Activated naive CD4-positive, alpha-beta T cell treated with anti-CD3 and anti-CD28 coated beads for 36 hours (primary cell): ENCODE data around the gene DAPK1. TPM values are rescaled to one million over a fixed set of nuclear protein-coding genes. Genes with fewer than 3 reads are reported as not detected.

Source experiments
- CTCF ChIA-PET: fragments of 350-600 bp; sonication (Branson Sonifier 250); formaldehyde crosslinking; loops from one replicate; lab custom pipeline; 2021; ENCODE audit warnings: antibody characterized with exemption; lab: Charles Lee
- DNase-seq: peaks from one replicate; pipeline ENCODE4 v3.0.0-alpha.2; 2020
- H3K27ac Mint-ChIP-seq: one replicate; pipeline ENCODE4 v1.8.0; 2021; ENCODE audit warnings: mild to moderate bottlenecking, mixed read lengths
- H3K27me3 Mint-ChIP-seq: one replicate; pipeline ENCODE4 v1.8.0; 2021; ENCODE audit warnings: low read depth, mixed read lengths
- H3K36me3 Mint-ChIP-seq: one replicate; pipeline ENCODE4 v1.8.0; 2021; ENCODE audit warnings: low read depth, mixed read lengths
- H3K4me1 Mint-ChIP-seq: one replicate; pipeline ENCODE4 v1.8.0; 2021; ENCODE audit warnings: low read depth, mixed read lengths
- H3K4me3 Mint-ChIP-seq: one replicate; pipeline ENCODE4 v1.8.0; 2021; ENCODE audit warnings: mild to moderate bottlenecking, moderate library complexity, mixed read lengths
- H3K9me3 Mint-ChIP-seq: one replicate; pipeline ENCODE4 v1.8.0; 2021; ENCODE audit warnings: mixed read lengths
- intact Hi-C: fragments of 100-400 bp; cut with micrococcal nuclease; formaldehyde crosslinking; loops from one replicate; pipeline ENCODE4 v1.15.1; 2023
- total RNA-seq, 2 experiments: library from RNA; stranded (reverse); gene quantifications; one replicate each; pipeline ENCODE4 v1.2.3, GENCODE V29; 2021

DAPK1 gene
- total RNA-seq, 2 experiments from 2014 or later: 0.20 to 0.50 TPM

- no peak overlapping the region for H3K27ac Mint-ChIP-seq
- DNase-seq: no peak
- H3K4me3 Mint-ChIP-seq: no peak overlapping the region
- no peaks in the 10 kb centered on the region for H3K9me3 Mint-ChIP-seq
- no peaks in the 10 kb centered on the region for H3K27me3 Mint-ChIP-seq
- peaks cover 5% of the 10 kb centered on the region for H3K4me1 Mint-ChIP-seq
- no peaks in the 10 kb centered on the region for H3K36me3 Mint-ChIP-seq
- CTCF ChIA-PET: no interaction called here
- intact Hi-C loops: no loop called here
These were observed 219.8 kb downstream of the DAPK1 start for GRCh38 chr9:87717456-87717855.

DNA sequence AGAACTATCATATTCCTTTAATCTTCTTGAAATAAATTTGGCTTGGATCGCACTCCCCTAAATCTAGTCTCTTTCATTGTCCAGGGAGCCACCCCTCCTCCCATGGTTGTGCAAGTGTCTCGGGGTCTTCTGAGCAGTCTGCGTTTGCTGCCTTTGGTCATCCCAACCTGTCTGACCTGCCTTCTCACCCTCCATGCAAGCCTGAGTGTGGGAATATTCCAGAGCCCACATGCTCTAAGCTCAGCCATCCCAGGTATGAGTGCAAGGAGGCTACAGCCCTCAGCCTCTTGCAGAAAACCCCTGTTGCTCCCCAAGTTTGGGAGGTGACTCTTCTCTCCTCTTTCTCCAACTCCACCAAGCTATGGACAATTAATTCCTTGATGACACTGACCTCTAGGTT is 220.6 kb downstream of the DAPK1 start:
- intact Hi-C loops: no loop called here
- Mint-ChIP-seq H3K27me3 (no peaks in the 10 kb centered on the region), H3K9me3 (no peaks in the 10 kb centered on the region), H3K36me3 (no peaks in the 10 kb centered on the region), H3K27ac (no peak overlapping the region), H3K4me1 (peaks cover 2% of the 10 kb centered on the region), H3K4me3 (no peak overlapping the region)
- DNase-seq: no peak
- CTCF ChIA-PET: no interaction called here

DNA sequence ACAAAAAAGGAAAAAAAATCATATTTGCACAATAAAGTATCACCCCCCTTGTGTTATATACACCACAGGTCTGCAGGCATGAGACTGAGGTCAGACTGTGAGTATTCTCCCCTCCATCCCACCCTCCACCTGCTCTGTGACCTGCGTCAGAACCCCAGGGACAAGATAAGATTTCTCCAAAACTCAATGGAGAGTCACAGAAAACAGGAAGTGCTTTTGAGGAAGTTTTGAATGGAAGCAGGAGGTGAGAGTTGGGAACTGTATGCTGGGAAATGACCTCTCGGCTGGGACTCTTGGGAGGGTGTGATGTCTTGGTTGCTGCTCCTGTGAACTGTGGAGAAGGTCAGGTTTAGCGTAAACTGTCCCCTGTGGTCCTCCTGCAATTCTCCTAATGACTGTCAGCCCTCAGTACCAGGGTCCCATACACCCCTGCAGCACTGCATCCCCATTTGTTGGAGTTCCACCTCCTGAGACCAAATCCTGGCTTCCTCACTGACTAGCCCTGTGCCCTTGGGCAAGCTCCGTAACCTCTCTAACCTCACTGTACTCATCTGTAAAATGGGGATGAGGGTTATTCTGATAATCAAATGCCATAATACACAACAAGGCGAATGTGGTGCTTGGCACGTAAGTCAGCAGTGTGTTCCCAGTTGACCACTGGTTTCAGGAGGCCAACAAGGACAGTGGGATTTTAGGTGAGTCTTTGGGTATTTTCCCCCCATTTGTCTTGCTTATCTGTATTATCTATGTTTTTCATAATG is 221.4 kb downstream of the DAPK1 start:
- H3K27me3 Mint-ChIP-seq: no peaks in the 10 kb centered on the region
- H3K27ac Mint-ChIP-seq: no peak overlapping the region
- H3K4me1 Mint-ChIP-seq: no peaks in the 10 kb centered on the region
- H3K9me3 Mint-ChIP-seq: no peaks in the 10 kb centered on the region
- H3K36me3 Mint-ChIP-seq: no peaks in the 10 kb centered on the region
- intact Hi-C loops: no loop called here
- DNase-seq: no peak
- H3K4me3 Mint-ChIP-seq: no peak overlapping the region
- CTCF ChIA-PET: no interaction called here

DNA sequence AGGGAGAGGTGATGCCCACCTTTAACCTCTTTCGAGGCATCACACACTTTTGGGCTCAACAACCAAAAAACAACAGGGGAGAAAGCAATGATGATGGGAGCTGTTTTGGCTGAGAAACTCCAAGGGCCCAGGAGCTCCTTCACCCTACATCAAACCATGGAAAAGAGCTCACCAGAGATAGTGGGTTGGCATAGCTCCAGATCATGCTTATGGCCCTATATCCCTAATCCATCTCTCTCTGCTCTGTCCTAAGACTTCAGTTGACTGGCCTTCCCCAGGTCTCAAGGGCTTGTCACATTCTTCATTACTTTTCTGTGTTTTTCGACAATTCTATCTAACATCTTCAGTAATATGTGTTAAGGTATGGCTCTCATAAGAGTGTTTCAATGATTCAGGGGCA is 222.5 kb downstream of the DAPK1 start:
- Mint-ChIP-seq H3K36me3 (no peaks in the 10 kb centered on the region), H3K27me3 (no peaks in the 10 kb centered on the region), H3K4me3 (no peak overlapping the region), H3K9me3 (no peaks in the 10 kb centered on the region), H3K27ac (no peak overlapping the region), H3K4me1 (no peaks in the 10 kb centered on the region)
- CTCF ChIA-PET: no interaction called here
- intact Hi-C loops: no loop called here
- DNase-seq: no peak

DNA sequence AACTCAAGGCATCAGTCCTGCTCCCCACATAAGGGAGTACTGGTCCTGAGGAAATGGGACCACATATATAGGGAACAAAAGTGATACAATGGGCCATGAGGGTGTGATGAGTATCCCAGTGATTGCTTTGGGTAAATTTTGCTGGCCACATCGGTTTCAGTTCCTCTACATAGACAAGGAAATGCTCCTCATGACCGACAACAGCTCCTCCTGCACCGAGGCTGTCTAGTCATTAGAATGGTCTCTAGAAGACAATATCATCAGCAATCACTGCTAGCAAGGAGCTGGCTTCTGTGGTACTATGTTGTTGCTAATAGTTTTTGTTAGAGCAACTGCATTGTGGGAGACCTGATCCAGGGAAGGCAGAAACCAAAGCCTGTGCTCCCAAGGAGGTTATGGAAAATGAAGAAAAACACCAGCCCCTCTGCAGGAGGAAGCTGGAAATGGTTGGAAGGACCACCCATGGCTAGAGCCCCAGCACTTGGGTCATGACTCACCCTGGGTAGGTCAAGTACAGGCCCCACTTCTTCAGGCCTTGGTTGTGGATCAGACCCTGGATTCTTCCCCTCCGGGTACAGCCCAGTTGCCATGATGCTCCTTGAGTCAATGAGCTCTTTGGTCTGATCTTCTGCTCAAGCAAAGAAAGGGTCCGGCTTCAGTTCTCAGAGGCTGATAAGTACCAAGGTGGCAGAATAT is 224.9 kb downstream of the DAPK1 start:
- H3K9me3 Mint-ChIP-seq: no peaks in the 10 kb centered on the region
- DNase-seq: no peak
- H3K4me1 Mint-ChIP-seq: peaks cover 12% of the 10 kb centered on the region
- H3K36me3 Mint-ChIP-seq: no peaks in the 10 kb centered on the region
- H3K27me3 Mint-ChIP-seq: no peaks in the 10 kb centered on the region
- H3K27ac Mint-ChIP-seq: no peak overlapping the region
- CTCF ChIA-PET: interaction anchor here (1.0 kb wide), 1 partner anchor 9 kb away, joined by 3 read pairs; no protein-coding TSS in a partner anchor
- H3K4me3 Mint-ChIP-seq: no peak overlapping the region
- intact Hi-C loops: no loop called here

DNA sequence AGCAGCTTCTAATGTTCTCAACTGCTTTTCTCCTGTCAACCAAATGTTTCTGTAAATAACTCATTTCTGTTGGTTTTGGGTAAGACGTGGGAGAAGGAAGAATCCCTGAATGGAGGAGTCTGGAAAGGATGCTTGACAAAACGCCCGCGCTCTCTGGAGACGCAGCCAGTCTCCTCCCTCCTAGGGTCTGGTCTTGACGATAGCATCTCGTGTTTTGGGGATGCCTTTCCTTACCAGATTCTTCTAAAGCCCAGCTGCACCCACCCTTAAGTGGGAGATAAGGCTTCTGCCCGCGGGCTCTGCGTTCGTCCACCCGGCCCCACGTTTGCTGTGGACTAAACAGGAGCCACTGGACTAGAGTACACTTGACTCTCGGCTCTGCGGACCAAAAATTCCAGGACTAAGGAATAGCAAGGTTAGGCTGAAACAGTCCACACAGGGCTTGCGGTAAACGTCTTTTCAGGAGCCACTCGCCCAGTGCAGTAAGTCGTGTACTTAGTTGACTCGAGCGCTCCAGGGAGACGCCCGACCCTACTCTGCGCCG is 227.8 kb downstream of the DAPK1 start:
- CTCF ChIA-PET: interaction anchor here (0.6 to 2.6 kb wide), 2 partner anchors 16 to 1024 kb away, joined by 3 to 8 read pairs; no protein-coding TSS in a partner anchor
- peaks cover 33% of the 10 kb centered on the region for H3K4me1 Mint-ChIP-seq
- intact Hi-C loops: loop anchor here (5.0 kb wide), 1 partner anchor 87 kb away; no protein-coding TSS in a partner anchor
- no peaks in the 10 kb centered on the region for H3K9me3 Mint-ChIP-seq
- DNase-seq: no peak
- no peaks in the 10 kb centered on the region for H3K27me3 Mint-ChIP-seq
- peak overlapping the region; percentile 80 for H3K4me3 Mint-ChIP-seq
- no peak overlapping the region for H3K27ac Mint-ChIP-seq
- peaks cover 4% of the 10 kb centered on the region for H3K36me3 Mint-ChIP-seq

DNA sequence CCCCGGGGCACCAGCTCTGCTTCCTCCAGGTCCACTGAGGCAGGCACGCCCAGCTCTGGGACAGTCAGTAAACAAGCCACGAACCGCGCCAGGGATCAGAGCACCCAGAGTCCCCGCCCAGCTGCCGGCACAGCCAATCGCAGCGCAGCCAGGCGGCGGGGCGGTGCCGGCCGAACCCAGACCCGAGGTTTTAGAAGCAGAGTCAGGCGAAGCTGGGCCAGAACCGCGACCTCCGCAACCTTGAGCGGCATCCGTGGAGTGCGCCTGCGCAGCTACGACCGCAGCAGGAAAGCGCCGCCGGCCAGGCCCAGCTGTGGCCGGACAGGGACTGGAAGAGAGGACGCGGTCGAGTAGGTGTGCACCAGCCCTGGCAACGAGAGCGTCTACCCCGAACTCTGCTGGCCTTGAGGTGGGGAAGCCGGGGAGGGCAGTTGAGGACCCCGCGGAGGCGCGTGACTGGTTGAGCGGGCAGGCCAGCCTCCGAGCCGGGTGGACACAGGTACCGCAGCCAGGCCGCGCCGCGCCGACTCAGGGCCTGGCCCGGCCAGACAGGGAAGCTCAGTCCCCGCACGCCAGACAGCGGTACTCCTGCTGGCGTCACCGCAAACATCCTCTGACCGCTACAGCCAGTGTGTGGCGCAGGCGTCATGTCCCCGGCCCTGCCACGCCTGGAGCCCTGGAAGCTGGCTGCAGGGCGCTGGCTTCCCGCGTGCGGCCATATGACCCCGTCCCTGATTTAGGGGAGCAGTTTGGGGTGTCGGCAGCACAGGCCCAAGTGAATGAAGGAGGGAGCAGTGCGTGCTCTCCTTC is 228.4 kb downstream of the DAPK1 start, which contains the start of gene CTSL:
TSS of gene CTSL (plus strand) at position 220 of the 810 bp plus-strand sequence. CDS start 1,485 bp downstream, outside the sequence.
- Mint-ChIP-seq H3K4me3 (peak within 1 kb of the TSS; percentile 80), H3K36me3 (peaks cover 7% of the 10 kb centered on the region), H3K27ac (no peak within 1 kb of the TSS), H3K27me3 (no peaks in the 10 kb centered on the region), H3K9me3 (no peaks in the 10 kb centered on the region), H3K4me1 (peaks cover 33% of the 10 kb centered on the region)
- CTCF ChIA-PET: interaction anchor here (0.6 to 2.6 kb wide), 3 partner anchors 17 to 315 kb away, joined by 3 to 8 read pairs (median 4); no protein-coding TSS in a partner anchor
- intact Hi-C loops: loop anchor here (2.0 to 5.0 kb wide), 2 partner anchors 17 to 86 kb away; no protein-coding TSS in a partner anchor
- DNase-seq: peak; percentile 58

DNA sequence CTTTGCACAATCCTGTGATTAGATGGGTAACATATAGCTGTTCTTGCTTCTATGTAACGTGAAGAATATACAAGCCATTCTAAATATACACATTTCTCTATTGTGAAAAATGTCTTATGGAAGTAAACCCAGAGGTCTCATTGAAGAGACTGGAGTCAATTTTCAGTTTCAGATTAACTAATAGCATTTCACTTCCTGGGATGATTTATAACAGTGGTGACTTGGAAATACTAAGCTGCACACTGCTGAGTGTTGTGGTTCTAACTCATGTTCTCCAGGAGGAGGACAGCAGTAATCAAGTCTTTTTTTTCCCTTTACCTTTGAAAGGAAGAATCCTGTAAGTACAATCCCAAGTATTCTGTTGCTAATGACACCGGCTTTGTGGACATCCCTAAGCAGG is 231.6 kb downstream of the DAPK1 start:
- intact Hi-C loops: loop anchor here (5.0 kb wide), 1 partner anchor 83 kb away; no protein-coding TSS in a partner anchor
- no peaks in the 10 kb centered on the region for H3K9me3 Mint-ChIP-seq
- H3K4me3 Mint-ChIP-seq: no peak overlapping the region
- CTCF ChIA-PET: no interaction called here
- no peak overlapping the region for H3K27ac Mint-ChIP-seq
- no peaks in the 10 kb centered on the region for H3K27me3 Mint-ChIP-seq
- peaks cover 37% of the 10 kb centered on the region for H3K4me1 Mint-ChIP-seq
- H3K36me3 Mint-ChIP-seq: peaks cover 7% of the 10 kb centered on the region
- no peak for DNase-seq

DNA sequence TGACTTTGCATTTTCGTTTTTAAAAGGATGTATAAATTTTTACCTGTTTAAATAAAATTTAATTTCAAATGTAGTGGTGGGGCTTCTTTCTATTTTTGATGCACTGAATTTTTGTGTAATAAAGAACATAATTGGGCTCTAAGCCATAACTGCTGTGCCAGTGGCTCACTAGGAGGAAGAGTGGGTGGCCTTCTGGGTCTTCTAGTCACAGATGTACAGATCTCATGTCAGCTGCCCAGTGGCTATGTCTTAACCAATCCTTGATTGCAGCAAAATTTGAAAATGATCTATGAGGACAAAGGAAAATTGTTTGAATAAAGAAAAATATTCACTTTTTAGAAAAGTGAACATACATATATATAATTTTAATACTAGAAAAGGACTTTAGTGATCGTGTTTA is 233.7 kb downstream of the DAPK1 start:
- intact Hi-C loops: no loop called here
- H3K4me1 Mint-ChIP-seq: peaks cover 33% of the 10 kb centered on the region
- CTCF ChIA-PET: no interaction called here
- H3K27me3 Mint-ChIP-seq: peaks cover 3% of the 10 kb centered on the region
- no peaks in the 10 kb centered on the region for H3K9me3 Mint-ChIP-seq
- peaks cover 7% of the 10 kb centered on the region for H3K36me3 Mint-ChIP-seq
- H3K4me3 Mint-ChIP-seq: no peak overlapping the region
- DNase-seq: no peak
- no peak overlapping the region for H3K27ac Mint-ChIP-seq

DNA sequence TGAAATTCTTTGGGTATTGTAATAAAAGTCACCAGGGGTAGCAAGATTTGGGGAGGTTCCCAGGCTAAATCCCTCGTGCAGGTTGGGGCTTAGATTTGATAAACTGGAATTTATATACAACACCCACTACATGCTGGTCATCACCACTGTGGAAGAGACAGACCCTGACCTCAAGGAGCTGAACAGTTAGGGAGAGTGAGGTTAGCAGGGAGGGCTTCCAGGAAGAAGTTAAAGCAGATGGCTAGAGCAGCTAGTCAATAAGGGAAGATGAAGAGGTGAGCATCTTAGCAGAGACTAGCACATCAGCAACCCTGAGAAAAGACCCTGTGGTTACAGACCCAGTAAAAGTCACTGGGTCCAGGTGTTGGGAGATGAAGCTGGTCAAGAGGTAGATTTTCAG is 234.7 kb downstream of the DAPK1 start:
- Mint-ChIP-seq H3K4me3 (no peak overlapping the region), H3K27me3 (peaks cover 3% of the 10 kb centered on the region), H3K36me3 (peaks cover 7% of the 10 kb centered on the region), H3K4me1 (peaks cover 26% of the 10 kb centered on the region), H3K9me3 (no peaks in the 10 kb centered on the region), H3K27ac (no peak overlapping the region)
- intact Hi-C loops: no loop called here
- DNase-seq: no peak
- CTCF ChIA-PET: no interaction called here

DNA sequence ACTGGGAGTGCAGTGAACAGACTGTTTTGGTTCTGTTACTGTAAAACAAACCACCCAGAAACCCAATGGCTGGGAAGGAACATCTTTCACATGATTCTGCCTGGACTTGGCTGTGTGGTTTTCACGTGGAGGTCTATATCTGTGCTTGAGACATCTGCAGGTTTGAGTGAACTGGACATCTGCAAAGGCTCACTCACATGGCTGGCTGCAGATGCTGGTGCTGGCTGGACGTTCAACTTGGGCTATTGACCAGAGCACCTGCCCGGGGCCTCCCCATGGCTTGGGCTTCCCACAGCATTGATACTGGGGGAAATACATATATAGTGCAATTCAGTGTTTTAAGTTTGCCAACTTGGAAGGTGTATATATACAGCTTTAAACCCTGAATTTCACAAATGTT is 235.1 kb downstream of the DAPK1 start:
- H3K9me3 Mint-ChIP-seq: no peaks in the 10 kb centered on the region
- CTCF ChIA-PET: no interaction called here
- no peak for DNase-seq
- peaks cover 6% of the 10 kb centered on the region for H3K36me3 Mint-ChIP-seq
- no peak overlapping the region for H3K4me3 Mint-ChIP-seq
- peaks cover 24% of the 10 kb centered on the region for H3K4me1 Mint-ChIP-seq
- no peak overlapping the region for H3K27ac Mint-ChIP-seq
- H3K27me3 Mint-ChIP-seq: peaks cover 3% of the 10 kb centered on the region
- intact Hi-C loops: no loop called here
